Measurements from ENCODE around the gene OR2C3.
"Not testable (repeated sequence)": the region's sequence is repeated elsewhere in the genome, so short reads cannot be mapped to it uniquely, and the experiment has no call there.

The OR2C3 gene

DNA sequence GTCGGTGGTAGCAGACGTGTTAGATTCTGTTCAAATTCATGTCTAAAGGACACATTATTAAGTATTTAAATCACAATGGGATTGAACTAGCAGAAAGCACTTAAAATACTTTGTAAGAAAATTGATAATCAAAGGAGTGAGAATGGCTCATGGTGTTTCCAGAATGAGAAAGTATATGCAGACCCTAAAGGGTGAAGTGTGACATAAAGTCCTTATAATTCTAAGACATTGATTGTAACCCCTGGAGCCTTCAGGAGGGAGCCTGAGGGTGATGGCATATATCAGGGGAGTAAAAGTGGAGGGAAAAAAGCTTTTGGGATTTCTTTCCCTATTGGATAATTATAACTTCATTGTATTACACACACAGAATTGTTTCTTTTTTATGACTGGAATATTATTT is at the start of gene OR2C3:
TSS of gene OR2C3 (minus strand) at position 101 of the 400 bp plus-strand sequence. CDS start 3,929 bp downstream, outside the sequence.
- DNase-seq, result no peak

DNA sequence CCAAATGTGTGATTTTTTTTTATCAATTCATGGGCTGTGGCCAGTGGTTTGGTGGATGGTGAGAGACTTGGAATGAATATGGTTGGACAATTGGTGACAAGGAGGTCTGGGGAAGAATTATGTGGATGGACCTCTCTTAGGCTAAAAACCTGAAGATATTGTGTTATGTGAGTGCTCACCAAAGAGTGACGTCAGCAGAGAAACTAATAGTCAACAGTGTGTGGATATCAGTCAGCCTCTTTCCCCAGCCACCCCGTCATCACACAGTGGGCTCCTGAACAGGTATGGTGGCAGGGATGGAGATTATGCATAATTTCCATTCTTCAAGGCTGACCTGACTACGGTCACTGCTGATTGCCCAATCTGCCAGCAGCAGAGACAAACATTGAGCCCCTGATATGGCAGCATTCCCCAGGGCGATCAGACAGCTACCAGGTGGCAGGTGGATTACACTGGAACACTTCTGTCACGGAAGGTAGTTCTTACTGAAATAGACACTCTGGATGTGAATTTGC is 42.8 kb upstream of the OR2C3 start:
- no peak for DNase-seq

DNA sequence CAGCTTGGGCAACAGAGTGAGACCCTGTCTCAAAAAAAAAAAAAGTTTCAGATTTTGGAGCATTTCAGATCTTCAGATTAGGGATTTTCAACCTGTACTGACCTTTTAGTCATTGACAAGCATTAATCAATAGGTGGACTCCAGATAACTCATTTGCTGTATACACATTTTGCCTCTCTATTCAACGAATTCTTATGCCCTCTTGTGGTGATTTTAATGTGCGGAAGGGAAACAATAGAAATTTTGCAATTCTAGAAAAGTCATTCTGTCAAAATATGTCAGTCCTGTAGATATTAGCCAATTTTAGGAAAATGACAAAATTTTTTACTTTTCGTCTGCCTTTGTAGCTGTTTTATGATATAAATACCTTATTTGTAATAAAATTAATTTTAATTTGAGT is 40.3 kb upstream of the OR2C3 start:
- peak; percentile 4 for DNase-seq

DNA sequence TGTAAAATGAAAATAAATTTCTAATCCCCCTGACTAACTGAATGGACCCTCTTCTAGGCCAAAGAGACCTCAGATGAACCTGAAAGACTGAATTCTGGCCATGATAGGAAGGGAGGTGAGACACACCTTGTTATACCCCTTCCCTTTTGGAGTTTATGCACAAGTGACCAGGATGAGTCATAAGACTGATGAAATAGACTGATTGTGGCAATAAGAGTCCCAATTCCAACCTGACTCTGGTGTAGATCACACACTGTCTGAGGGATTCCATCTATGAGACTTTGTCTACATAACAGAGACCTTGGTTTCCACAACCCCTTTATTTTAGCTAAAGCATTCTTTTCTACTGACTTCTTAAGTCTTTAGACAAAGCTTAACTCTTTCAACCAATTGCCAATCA is 38.4 kb upstream of the OR2C3 start:
- no peak for DNase-seq

- DNase-seq, result no peak
Observed at GRCh38 chr1:247574236-247574635, 38.0 kb upstream of the OR2C3 start.

DNA sequence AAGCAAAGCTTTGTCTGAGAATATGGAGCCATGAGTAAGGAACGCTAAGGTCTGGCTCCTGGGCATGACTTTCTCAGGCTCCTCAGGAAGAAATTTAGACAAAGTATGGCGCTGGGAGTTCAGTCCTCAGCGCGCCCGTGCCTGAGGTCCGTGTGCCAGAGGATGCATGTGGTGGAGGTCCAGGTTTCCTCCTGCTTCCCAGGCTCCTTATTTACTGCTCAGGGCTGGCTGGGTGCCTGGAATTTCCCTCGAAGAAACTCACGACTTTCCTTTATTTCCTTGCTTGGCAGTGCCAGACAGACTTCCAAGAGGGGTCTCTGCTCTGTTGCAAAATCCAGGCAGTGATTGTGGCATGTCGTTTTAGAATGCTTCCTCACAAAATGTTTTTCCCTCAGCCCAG is 26.0 kb upstream of the OR2C3 start:
- DNase-seq, result no peak

- DNase-seq, result no peak
Observed at GRCh38 chr1:247561711-247562110, 25.5 kb upstream of the OR2C3 start.

GRCh38 chr1:247557926-247558674 is 21.9 kb upstream of the OR2C3 start:
- no peak for DNase-seq

- DNase-seq, result no peak
Observed at GRCh38 chr1:247552231-247552630, 16.0 kb upstream of the OR2C3 start.

GRCh38 chr1:247551721-247552120 is 15.5 kb upstream of the OR2C3 start:
- no peak for DNase-seq

DNA sequence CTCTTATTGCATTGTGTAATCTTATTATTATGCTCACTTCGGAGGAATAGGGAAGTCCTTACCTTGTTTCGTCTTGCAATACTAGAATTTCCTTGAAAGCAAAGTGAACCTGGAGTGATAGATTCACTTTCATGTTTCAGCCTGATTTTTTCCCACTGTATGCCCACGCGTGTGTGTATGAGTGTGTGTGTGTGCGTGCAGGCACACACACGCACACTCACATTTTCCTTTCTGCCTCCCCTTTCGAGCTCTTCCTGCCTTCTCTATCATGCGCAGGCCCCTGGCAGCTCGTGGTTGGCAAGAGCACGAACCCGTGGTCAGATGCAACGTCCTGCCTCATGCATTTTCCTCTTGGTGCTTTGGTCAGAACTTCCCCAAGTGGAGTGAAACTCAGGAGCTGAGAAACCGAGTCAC is 12.5 kb upstream of the OR2C3 start, which contains the start of gene GCSAML:
TSS of gene GCSAML (plus strand) at position 366 of the 414 bp plus-strand sequence. CDS start 58 bp downstream, outside the sequence.
- DNase-seq, result no peak

DNA sequence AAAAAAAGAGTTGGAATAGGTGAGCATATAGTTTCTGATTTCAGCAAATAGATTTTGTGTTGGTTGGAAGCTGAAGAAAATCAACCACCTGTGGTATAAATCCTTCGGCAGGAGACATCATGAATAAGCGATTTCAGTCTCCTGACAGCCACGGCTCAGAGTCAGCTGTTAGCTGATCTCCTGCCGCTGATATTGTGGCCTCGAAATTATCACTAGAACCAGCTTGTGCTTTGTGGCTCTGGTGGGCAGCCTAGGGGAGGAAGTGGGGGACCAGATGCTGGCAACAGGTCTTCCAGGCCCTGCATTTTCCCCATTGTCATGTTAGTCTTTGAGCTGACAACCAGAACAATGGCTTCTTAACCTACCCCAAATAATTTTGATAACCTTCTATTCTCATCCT is 11.9 kb upstream of the OR2C3 start:
- DNase-seq, result no peak

- DNase-seq, result no peak
Observed at GRCh38 chr1:247542811-247543210, 6.6 kb upstream of the OR2C3 start.

- DNase-seq, result no peak
Observed at GRCh38 chr1:247540581-247540980, 4.3 kb upstream of the OR2C3 start.

DNA sequence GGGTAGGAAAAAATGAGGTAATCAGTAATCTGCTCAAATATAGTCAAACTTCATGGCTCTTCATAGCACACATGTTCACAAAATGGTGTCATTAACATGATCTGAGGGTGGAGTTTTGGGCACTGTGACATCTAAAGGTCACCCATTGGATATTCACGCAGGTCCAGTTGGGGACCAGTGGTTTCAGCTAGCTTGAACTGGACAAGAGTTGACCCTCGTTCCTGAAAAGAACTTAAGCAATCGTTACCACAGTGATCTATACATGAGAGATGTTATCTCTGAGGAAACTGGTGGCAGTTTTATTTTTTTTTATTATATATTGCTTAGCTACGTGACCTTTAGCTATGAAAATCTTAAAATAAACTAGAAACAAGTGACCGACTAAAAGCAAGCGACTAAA is 3.0 kb upstream of the OR2C3 start:
- DNase-seq, result no peak

DNA sequence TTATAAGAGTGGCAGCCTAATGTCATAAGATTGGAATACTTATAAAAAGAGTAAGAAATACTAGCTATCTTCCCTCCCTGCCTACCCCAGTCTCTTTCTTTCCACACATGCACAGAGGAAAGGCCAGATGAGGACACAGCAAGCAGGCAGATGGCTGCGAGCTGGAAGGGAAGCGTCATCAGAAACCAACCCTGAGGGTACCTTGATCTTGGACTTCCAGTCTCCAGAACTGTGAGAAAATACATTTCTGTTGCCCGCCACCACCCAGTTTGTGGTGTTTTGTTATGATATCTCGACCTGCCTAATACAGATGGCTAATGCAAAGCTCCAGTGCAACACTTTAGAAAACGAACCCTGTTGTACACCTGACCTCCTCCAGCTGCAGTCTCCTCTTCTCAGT is 2.3 kb upstream of the OR2C3 start:
- DNase-seq, result no peak

GRCh38 chr1:247535402-247535801 is 838 bp downstream of the OR2C3 start:
- DNase-seq, result no peak

GRCh38 chr1:247531937-247532336 is 4.3 kb downstream of the OR2C3 start:
- no peak for DNase-seq

GRCh38 chr1:247530785-247531184 is 5.5 kb downstream of the OR2C3 start:
- peak; percentile 41 for DNase-seq

- no peak for DNase-seq
Observed at GRCh38 chr1:247529771-247530355, 6.4 kb downstream of the OR2C3 start.

DNA sequence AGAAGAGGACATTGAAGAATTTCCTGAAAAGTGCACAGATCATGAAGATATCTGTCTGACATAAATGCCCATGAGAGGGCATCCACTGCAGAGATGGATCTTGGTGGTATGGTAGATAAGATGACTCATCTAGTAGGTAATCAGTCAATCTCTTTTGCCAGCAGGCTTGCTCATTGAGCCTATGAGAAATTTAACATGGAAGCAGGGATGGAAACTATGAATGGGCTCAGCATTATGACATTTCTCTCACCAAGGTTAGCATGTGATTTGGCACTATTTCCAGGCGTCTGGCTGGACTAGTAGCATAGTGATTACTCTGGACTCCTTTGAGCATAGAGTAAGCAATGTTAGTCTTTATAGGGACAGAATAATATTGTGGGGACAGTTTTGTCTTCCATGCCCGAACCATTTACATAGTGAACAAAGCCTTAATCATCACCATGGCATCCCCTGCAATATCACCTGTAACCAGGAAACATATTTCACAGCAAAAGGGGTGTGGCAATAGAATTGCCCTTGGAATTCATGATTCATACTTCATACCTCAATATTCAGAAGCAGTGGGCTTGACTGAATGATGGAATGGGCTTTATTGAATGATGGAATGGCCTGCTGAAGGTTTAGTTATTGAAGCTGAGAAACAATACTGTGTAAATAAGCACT is 7.3 kb downstream of the OR2C3 start:
- DNase-seq, result no peak

DNA sequence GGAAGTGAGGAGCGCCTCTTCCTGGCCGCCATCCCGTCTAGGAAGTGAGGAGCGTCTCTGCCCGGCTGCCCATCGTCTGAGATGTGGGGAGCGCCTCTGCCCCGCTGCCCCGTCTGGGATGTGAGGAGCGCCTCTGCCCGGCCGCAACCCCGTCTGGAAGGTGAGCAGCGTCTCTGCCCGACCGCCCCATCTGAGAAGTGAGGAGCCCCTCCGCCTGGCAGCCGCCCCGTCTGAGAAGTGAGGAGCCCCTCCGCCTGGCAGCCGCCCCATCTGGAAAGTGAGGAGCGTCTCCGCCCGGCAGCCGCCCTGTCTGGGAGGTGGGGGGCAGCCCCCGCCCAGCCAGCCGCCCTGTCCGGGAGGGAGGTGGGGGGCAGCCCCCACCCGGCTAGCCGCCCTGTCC is 14.4 kb downstream of the OR2C3 start:
- DNase-seq, result not testable (repeated sequence)

DNA sequence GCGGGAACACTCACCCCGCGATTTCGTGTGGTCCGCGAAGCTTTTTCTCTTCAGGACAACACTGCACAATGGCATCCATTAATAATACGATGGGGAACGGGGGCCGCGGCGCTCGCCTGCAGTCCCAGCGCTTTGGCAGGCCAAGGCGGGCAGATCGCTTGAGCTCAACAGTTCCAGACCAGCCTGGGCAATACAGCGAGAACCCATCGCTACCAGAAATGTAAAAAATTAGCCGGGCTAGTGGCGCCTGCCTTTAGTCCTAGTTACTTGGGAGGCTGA is 17.7 kb downstream of the OR2C3 start:
- DNase-seq, result no peak

All from retina (tissue), 1 donor.